HG03558 (cell line): ENCODE data around the gene TAF11.
"Not testable (repeated sequence)": the region's sequence is repeated elsewhere in the genome, so short reads cannot be mapped to it uniquely, and the experiment has no call there.

Experiments used
- ATAC-seq: cut with Tn5 transposase; IDR thresholded peaks from one replicate; pipeline ENCODE4 v1.9.1; 2021; ENCODE audit warnings: moderate number of reproducible peaks; ENCODE audit not compliant: unreplicated experiment; ENCODE audit errors: extremely low read depth

TAF11 gene

GRCh38 chr6:34908194-34908593, 20.4 kb upstream of the TAF11 start:
- no peak for ATAC-seq

GRCh38 chr6:34906826-34907225, 19.0 kb upstream of the TAF11 start:
- no peak for ATAC-seq

- ATAC-seq, result no peak
Observed at GRCh38 chr6:34904990-34905613, 17.3 kb upstream of the TAF11 start.

GRCh38 chr6:34901930-34902329, 14.1 kb upstream of the TAF11 start:
- no peak for ATAC-seq

GRCh38 chr6:34900321-34901031, 12.6 kb upstream of the TAF11 start:
- no peak for ATAC-seq

GRCh38 chr6:34899748-34900147, 11.9 kb upstream of the TAF11 start:
- not testable (repeated sequence) for ATAC-seq

- no peak for ATAC-seq
Observed at GRCh38 chr6:34897716-34898115, 9.9 kb upstream of the TAF11 start.

GRCh38 chr6:34897130-34897529, 9.3 kb upstream of the TAF11 start:
- no peak for ATAC-seq

- no peak for ATAC-seq
Observed at GRCh38 chr6:34894693-34895092, 6.9 kb upstream of the TAF11 start.

- no peak for ATAC-seq
Observed at GRCh38 chr6:34891296-34891695, 3.5 kb upstream of the TAF11 start.

GRCh38 chr6:34890533-34890925, 2.7 kb upstream of the TAF11 start:
- no peak for ATAC-seq

- no peak for ATAC-seq
Observed at GRCh38 chr6:34888874-34889555, 1.2 kb upstream of the TAF11 start, which contains the start of gene ANKS1A. TSS of gene ANKS1A (plus strand) at chr6:34889255. CDS start at chr6:34889403, 148 bp downstream.

- ATAC-seq, result no peak
Observed at GRCh38 chr6:34888514-34888856, 643 bp upstream of the TAF11 start.

GRCh38 chr6:34885837-34886236, 2.0 kb downstream of the TAF11 start:
- not testable (repeated sequence) for ATAC-seq

GRCh38 chr6:34884996-34885395, 2.8 kb downstream of the TAF11 start:
- no peak for ATAC-seq

GRCh38 chr6:34884073-34884472, 3.8 kb downstream of the TAF11 start:
- ATAC-seq, result not testable (repeated sequence)

GRCh38 chr6:34877869-34878485, 9.9 kb downstream of the TAF11 start:
- ATAC-seq, result no peak

GRCh38 chr6:34877259-34877658, 10.6 kb downstream of the TAF11 start:
- no peak for ATAC-seq

- no peak for ATAC-seq
Observed at GRCh38 chr6:34876472-34876871, 11.4 kb downstream of the TAF11 start.

- ATAC-seq, result no peak
Observed at GRCh38 chr6:34875292-34876213, 12.3 kb downstream of the TAF11 start.
